Measurements from ENCODE around the gene CRTC2. TPM values are rescaled to one million over a fixed set of nuclear protein-coding genes. Genes with fewer than 3 reads are reported as not detected.

The CRTC2 gene
- total RNA-seq, 4 donors from 2014 or later = 12.5 to 20.4 (median 17.6) TPM

GRCh38 chr1:153978274-153978909 lies 20.0 kb upstream of the CRTC2 start:
- H3K4me1 ChIP-seq = peaks cover 19 to 34% (median 25%) of the 10 kb centered on the region in 4 donors
- peak overlapping the region; percentile 72 to 100 (median 94) for H3K4me3 ChIP-seq
- TF ChIP-seq CTCF (IDR thresholded peaks at IDR 0.05) (no peak), EP300 (IDR thresholded peaks at IDR 0.05) (no peak)
- DNase-seq (ENCODE audit: extremely low spot score) = no peak
- no peaks in the 10 kb centered on the region for H3K9me3 ChIP-seq
- H3K27ac ChIP-seq (replicated peaks in 1 of 4) = peak overlapping the region; percentile 93 to 95 (median 94)
- no peaks in the 10 kb centered on the region for H3K27me3 ChIP-seq
- intact Hi-C loops (cut with DNase I) = loop anchor here (5.0 kb wide), 1 partner anchor 56 kb away; the partner anchor contains the start of gene GATAD2B
- H3K36me3 ChIP-seq = peaks cover 22 to 61% (median 45%) of the 10 kb centered on the region in 4 donors
- WGBS = 62% methylated on average over 9 of the region's 9 CpGs

- DNase-seq (ENCODE audit: extremely low spot score) = peak; percentile 98
- Histone ChIP-seq H3K9me3 (no peaks in the 10 kb centered on the region), H3K27ac (replicated peaks in 1 of 4) (peak within 1 kb of the TSS; percentile 93 to 95 (median 94)), H3K27me3 (no peaks in the 10 kb centered on the region), H3K4me1 (peaks cover 19 to 34% (median 25%) of the 10 kb centered on the region in 4 donors), H3K36me3 (peaks cover 20 to 60% (median 45%) of the 10 kb centered on the region in 4 donors), H3K4me3 (peak within 1 kb of the TSS; percentile 72 to 100 (median 94))
- peak in 1 of 3 experiments; percentile 14 for TF ChIP-seq CTCF (IDR thresholded peaks at IDR 0.05)
- TF ChIP-seq EP300 (IDR thresholded peaks at IDR 0.05) = no peak
- peak; percentile 84 for TF ChIP-seq POLR2A (IDR thresholded peaks at IDR 0.05; ENCODE audit: low read depth)
- peak; percentile 84 to 95 for TF ChIP-seq POLR2AphosphoS5 (IDR thresholded peaks at IDR 0.05)
- intact Hi-C loops (cut with DNase I) = loop anchor here (5.0 kb wide), 1 partner anchor 55 kb away; the partner anchor contains the start of gene GATAD2B
- WGBS = 0% methylated on average over 10 of the region's 75 CpGs
Measured at GRCh38 chr1:153977250-153978240, 19.1 kb upstream of the CRTC2 start, which contains the start of gene JTB. Gene JTB, minus strand, starts transcription at chr1:153977674. Its CDS starts 422 bp downstream, at chr1:153977252.

GRCh38 chr1:153976819-153977249 lies 18.4 kb upstream of the CRTC2 start:
- H3K36me3 ChIP-seq = peaks cover 17 to 53% (median 42%) of the 10 kb centered on the region in 4 donors

More at GRCh38 chr1:153976819-153977249, 18.4 kb upstream of the CRTC2 start:
- no peak for DNase-seq (ENCODE audit: extremely low spot score)
- H3K9me3 ChIP-seq = no peaks in the 10 kb centered on the region
- TF ChIP-seq CTCF (IDR thresholded peaks at IDR 0.05) (no peak), POLR2AphosphoS5 (IDR thresholded peaks at IDR 0.05) (no peak), POLR2A (IDR thresholded peaks at IDR 0.05; ENCODE audit: low read depth) (no peak), EP300 (IDR thresholded peaks at IDR 0.05) (no peak)
- H3K27me3 ChIP-seq = no peaks in the 10 kb centered on the region
- intact Hi-C loops (cut with DNase I) = loop anchor here (5.0 kb wide), 1 partner anchor 55 kb away; the partner anchor contains the start of gene GATAD2B
- peaks cover 19 to 34% (median 25%) of the 10 kb centered on the region in 4 donors for H3K4me1 ChIP-seq
- peak overlapping the region; percentile 93 to 95 (median 94) for H3K27ac ChIP-seq (replicated peaks in 1 of 4)
- 2% methylated on average over 6 of the region's 16 CpGs for WGBS
- H3K4me3 ChIP-seq = peak overlapping the region; percentile 72 to 100 (median 94)

Data from esophagus muscularis mucosa (tissue), 4 donors.